SK-N-MC (cell line): ENCODE measurements around the gene TRIM50.
"Not testable (repeated sequence)": the region's sequence is repeated elsewhere in the genome, so short reads cannot be mapped to it uniquely, and the experiment has no call there.

Experiments
- EZH2 ChIP-seq: fragments of 200-600 bp; sonication (generic); IDR thresholded peaks from one replicate; pipeline ENCODE4 v1.6.1; 2017; ENCODE audit warnings: antibody characterized with exemption
- FOXP2 ChIP-seq: optimal IDR thresholded peaks from 2 replicates; pipeline ENCODE3; 2011; ENCODE audit warnings: mild to moderate bottlenecking, moderate library complexity; ENCODE audit not compliant: insufficient read depth; ENCODE audit errors: extremely low read length, control extremely low read depth
- POLR2AphosphoS5 ChIP-seq: IDR thresholded peaks from 2 replicates; pipeline ENCODE4 v1.6.1; 2012; ENCODE audit warnings: mild to moderate bottlenecking, low read depth, low read length, borderline replicate concordance

DNA sequence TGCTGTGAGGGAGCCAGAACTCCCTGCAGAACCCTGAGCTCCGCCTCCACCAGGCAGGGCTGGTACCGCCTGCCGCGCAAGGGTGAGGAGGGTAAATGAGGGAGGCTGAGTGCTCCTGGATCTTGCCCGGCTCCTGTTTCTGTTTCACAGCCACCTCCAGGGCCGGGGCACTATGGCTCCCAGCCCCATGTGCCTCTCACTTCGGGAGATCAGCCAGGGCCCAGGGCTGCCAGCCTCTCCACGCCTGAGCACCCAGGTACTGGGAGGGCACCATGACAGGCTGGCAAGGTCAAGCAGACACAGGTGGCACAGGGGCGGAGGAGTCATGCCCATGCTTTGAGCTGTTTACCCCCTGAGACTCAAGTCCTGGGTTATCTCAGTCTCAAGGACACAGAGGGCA lies 8.3 kb downstream of the TRIM50 start:
- not testable (repeated sequence) for TF ChIP-seq EZH2, POLR2AphosphoS5, FOXP2
